ENCODE data around the gene ADAMTS2. TPM values are rescaled to one million over a fixed set of nuclear protein-coding genes. Genes with fewer than 3 reads are reported as not detected.

The ADAMTS2 gene
- total and polyA plus RNA-seq, 2 of the 4 experiments (the other 2 are of a cell fraction) = 19.0 to 58.8 TPM

DNA sequence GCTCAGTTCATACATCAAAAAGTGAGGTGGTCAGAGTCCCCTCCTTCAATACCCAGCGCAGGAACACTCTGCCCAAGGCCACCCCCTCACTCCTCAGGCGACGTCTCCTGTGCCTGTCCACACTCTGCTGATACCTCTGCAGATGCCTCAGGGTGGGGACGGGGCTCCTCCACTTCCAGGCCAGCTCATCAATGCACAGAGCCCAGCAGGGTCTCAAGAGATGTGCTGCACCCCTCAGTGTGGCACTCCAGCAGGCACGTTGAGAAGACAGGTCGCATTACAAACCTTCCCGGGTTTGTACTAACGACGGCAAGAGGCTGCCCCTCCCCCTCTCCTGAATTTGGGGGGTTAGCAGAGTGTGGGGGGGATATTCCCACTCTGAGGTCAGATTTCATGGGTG, 156.6 kb downstream of the ADAMTS2 start:
- no peak for ATAC-seq (ENCODE audit: low read depth)
- BruUV-seq (replicated peaks) = no TSS peak
- no peak overlapping the region for H3K56ac ChIP-seq (ENCODE audit: extremely low read depth, insufficient read depth, low read length)
- no peak overlapping the region for H3K27ac ChIP-seq (ENCODE audit: insufficient read depth, low read length)
- in situ Hi-C loops (cut with MboI; ENCODE audit: low sequenced_read_pairs) (no loop called here), dilution Hi-C loops (cut with HindIII; ENCODE audit: low sequenced_read_pairs, unreplicated experiment) (no loop called here), intact Hi-C loops (cut with micrococcal nuclease) (no loop called here)
- no peak overlapping the region for H2BK120ac ChIP-seq (ENCODE audit: low read depth, low read length)
- H3K4me1 ChIP-seq (ENCODE audit: control insufficient read depth, insufficient read depth, low read length) = peaks cover 8% of the 10 kb centered on the region
- H2AK5ac ChIP-seq (ENCODE audit: low read depth, low read length) = no peak overlapping the region
- TF ChIP-seq MAFK (IDR thresholded peaks at IDR 0.05; ENCODE audit: low read depth, low read length) (no peak), SMC3 (IDR thresholded peaks at IDR 0.05; ENCODE audit: low read depth, low read length) (no peak), MAZ (IDR thresholded peaks at IDR 0.05; ENCODE audit: borderline replicate concordance, low read depth, low read length) (no peak), USF2 (IDR thresholded peaks at IDR 0.05; ENCODE audit: low read depth, low read length) (no peak), CHD1 (IDR thresholded peaks at IDR 0.05; ENCODE audit: low read depth, low read length) (no peak)
- no peak overlapping the region for H2BK15ac ChIP-seq (ENCODE audit: low read depth, low read length)
- no peak overlapping the region for H3K4me3 ChIP-seq (ENCODE audit: insufficient read depth, low read depth, low read length)
- no peak overlapping the region for H3K23ac ChIP-seq (ENCODE audit: low read depth, low read length)
- no peak overlapping the region for H4K8ac ChIP-seq (ENCODE audit: low read depth in 2 of 2, low read length in 2 of 2)
- no peak overlapping the region for H4K91ac ChIP-seq (ENCODE audit: insufficient read depth, low read depth, low read length)
- H3K79me1 ChIP-seq (ENCODE audit: low read depth in 1 of 2, low read length in 2 of 2) = peaks cover 2 to 13% of the 10 kb centered on the region in 2 experiments; a peak in 1 of 4 replicates
- ChIA-PET POLR2A (ENCODE audit: unreplicated experiment) (no interaction called here), CTCF (interaction anchor here (0.6 kb wide), 1 partner anchor 13 kb away, joined by 3 read pairs; no protein-coding TSS in a partner anchor)
- H3K18ac ChIP-seq (ENCODE audit: low read depth, low read length) = no peak overlapping the region
- H3K27me3 ChIP-seq (ENCODE audit: control insufficient read depth, insufficient read depth, low read length) = no peaks in the 10 kb centered on the region
- no peak overlapping the region for H4K5ac ChIP-seq (ENCODE audit: low read depth, low read length)
- no peaks in the 10 kb centered on the region for H3K9me3 ChIP-seq (ENCODE audit: control insufficient read depth, insufficient read depth, low read length)
- no peak overlapping the region for H3K9ac ChIP-seq (ENCODE audit: low read depth, low read length)
- no peak overlapping the region for H3K14ac ChIP-seq (replicated peaks; ENCODE audit: low read depth, low read length)
- no peak overlapping the region for H2BK5ac ChIP-seq (ENCODE audit: low read depth, low read length, poor library complexity, severe bottlenecking)
- H2AK9ac ChIP-seq (replicated peaks; ENCODE audit: low read depth, low read length, poor library complexity) = no peak overlapping the region
- no peak overlapping the region for H3K4me2 ChIP-seq (ENCODE audit: low read depth, low read length)
- H2BK20ac ChIP-seq (ENCODE audit: low read depth, low read length) = no peak overlapping the region
- no peak overlapping the region for H3K4ac ChIP-seq (ENCODE audit: low read depth, low read length)
- peaks cover 1% of the 10 kb centered on the region; the same call in 1 of the 2 replicates for H3K36me3 ChIP-seq (ENCODE audit: control insufficient read depth, insufficient read depth, low read length)
- 100% methylated on average over 1 of the region's 9 CpGs; no CpG with 5 or more reads in 1 of the 2 experiments for WGBS, 2 experiments (ENCODE audit: extremely low coverage in 2 of 2, insufficient read length in 1 of 2)
- H4K20me1 ChIP-seq (ENCODE audit: insufficient read depth, low read length) = no peaks in the 10 kb centered on the region
- no peak overlapping the region for H2AFZ ChIP-seq (replicated peaks; ENCODE audit: low read length, poor library complexity)
- H3K9me1 ChIP-seq (ENCODE audit: insufficient read depth, low read length) = peaks cover 6% of the 10 kb centered on the region; the same call in 1 of the 2 replicates
- no peak for DNase-seq
